ENCODE measurements around the gene SH3RF3.

Gene SH3RF3

DNA sequence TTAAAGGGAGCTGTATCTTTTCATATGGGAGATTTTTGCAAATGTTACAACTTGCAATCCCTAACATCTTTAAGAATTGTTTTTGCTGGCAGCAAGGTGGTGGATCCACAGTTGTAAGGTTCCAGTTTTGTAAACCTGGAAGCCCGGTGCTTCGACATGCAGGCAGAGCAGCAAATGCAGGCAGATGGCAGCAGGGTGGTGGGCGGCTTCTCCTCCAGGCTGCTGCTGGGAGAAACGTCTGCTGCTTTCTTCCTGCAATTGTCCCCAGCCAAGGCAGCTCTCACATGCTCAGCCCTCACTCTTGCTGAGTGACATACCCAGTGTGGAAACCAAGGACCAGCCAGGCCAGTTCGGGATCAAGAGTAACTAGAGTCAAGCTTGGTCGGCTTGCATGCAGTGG is 318.8 kb downstream of the SH3RF3 start:
- H3K36me3 ChIP-seq (ENCODE audit: control insufficient read depth, insufficient read depth, low read length): no peaks in the 10 kb centered on the region
- TF ChIP-seq, protein P1, sequence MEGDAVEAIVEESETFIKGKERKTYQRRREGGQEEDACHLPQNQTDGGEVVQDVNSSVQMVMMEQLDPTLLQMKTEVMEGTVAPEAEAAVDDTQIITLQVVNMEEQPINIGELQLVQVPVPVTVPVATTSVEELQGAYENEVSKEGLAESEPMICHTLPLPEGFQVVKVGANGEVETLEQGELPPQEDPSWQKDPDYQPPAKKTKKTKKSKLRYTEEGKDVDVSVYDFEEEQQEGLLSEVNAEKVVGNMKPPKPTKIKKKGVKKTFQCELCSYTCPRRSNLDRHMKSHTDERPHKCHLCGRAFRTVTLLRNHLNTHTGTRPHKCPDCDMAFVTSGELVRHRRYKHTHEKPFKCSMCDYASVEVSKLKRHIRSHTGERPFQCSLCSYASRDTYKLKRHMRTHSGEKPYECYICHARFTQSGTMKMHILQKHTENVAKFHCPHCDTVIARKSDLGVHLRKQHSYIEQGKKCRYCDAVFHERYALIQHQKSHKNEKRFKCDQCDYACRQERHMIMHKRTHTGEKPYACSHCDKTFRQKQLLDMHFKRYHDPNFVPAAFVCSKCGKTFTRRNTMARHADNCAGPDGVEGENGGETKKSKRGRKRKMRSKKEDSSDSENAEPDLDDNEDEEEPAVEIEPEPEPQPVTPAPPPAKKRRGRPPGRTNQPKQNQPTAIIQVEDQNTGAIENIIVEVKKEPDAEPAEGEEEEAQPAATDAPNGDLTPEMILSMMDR (IDR thresholded peaks at IDR 0.05): no peak
- no peak overlapping the region for H3K27ac ChIP-seq
- no peaks in the 10 kb centered on the region for H3K79me2 ChIP-seq
- H3K4me2 ChIP-seq (ENCODE audit: low read length): no peak overlapping the region
- H3K27me3 ChIP-seq (ENCODE audit: control insufficient read depth, insufficient read depth, low read length): no peaks in the 10 kb centered on the region
- no peaks in the 10 kb centered on the region for H3K4me1 ChIP-seq
- H2AFZ ChIP-seq: no peak overlapping the region
- H3K9me3 ChIP-seq (ENCODE audit: control insufficient read depth, low read length): no peaks in the 10 kb centered on the region
- no peak overlapping the region for H3K4me3 ChIP-seq (ENCODE audit: low read depth, low read length)
- no peak overlapping the region for H3K9ac ChIP-seq

- Histone ChIP-seq H3K27me3 (ENCODE audit: control insufficient read depth, insufficient read depth, low read length) (no peaks in the 10 kb centered on the region), H3K36me3 (ENCODE audit: control insufficient read depth, insufficient read depth, low read length) (no peaks in the 10 kb centered on the region), H3K9me3 (ENCODE audit: control insufficient read depth, low read length) (no peaks in the 10 kb centered on the region), H3K79me2 (no peaks in the 10 kb centered on the region), H3K4me1 (no peaks in the 10 kb centered on the region), H3K9ac (no peak overlapping the region), H3K4me3 (ENCODE audit: low read depth, low read length) (no peak overlapping the region), H2AFZ (no peak overlapping the region), H3K4me2 (ENCODE audit: low read length) (no peak overlapping the region), H3K27ac (no peak overlapping the region)
- TF ChIP-seq, protein P1 (IDR thresholded peaks at IDR 0.05): no peak
Observed at GRCh38 chr2:109448207-109448606, 319.2 kb downstream of the SH3RF3 start.

DNA sequence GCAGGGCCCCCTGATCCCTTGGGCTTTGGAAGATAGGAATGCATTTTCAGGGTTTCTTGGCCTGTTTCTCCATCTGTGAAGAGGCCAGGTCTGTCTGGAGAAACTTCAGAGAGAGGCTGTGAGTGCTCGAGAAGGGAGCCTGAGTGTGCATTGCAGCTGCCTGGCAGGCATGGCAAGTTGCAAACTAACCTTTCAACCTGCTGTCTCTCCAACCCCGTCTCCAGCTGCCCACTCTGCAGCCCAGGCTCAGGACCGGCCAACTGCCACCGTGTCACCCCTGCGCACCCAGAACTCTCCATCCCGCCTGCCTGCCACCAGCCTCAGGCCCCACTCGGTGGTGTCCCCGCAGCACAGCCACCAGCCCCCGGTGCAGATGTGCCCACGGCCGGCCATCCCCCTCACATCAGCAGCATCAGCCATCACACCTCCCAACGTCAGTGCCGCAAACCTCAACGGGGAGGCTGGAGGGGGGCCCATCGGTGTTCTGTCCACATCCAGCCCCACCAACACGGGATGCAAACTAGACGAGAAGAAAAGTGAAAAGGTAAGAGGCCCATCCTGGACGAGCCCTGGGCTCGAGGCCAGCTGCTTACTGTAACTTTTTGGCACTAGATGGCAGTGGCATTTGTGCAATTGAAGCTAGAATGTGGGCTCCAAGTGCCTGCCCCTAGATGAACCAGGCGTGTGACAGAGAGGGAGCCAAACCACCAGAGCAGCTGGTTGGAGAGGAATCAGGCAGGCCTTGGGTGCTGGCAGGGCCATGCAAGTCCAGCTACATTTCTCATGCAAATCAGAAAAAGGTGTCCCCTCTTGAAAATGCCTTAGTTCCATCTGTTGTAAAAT is 320.2 kb downstream of the SH3RF3 start:
- no peak overlapping the region for H3K4me3 ChIP-seq (ENCODE audit: low read depth, low read length)

DNA sequence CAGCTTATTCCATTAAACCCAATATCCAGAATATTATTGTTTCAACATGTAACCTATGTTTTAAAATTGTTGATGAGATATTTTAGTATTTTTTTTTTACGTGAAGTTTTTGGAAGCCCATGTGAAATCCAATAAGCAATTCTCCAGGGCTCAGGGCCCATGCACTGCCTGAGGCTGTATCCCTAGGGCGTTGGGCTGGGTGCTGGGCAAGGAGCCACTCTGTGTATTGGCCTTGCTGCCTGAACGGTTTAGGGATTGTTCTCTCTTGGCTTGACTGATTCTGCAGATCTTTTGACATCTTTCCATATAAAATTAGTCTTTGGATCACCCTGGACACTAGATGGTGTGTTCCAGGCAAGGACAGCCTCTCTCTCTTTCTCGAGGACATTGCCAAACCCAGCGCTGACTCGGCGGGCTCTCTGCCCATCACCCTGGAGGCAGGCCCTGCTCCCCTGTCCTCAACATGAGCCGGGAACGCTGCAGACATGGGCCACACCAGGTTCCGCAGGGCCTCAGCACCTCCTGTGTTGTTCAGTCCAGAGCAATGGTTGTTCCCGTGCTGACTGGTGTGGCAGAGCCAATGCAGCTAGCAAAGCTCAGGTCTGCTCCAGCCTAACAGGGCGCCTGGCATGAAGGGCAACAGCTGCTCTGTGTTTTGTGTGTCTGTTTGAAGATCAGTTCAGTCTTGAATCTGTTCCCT is 321.7 kb downstream of the SH3RF3 start:
- Histone ChIP-seq H3K79me2 (no peaks in the 10 kb centered on the region), H3K4me1 (no peaks in the 10 kb centered on the region), H3K36me3 (ENCODE audit: control insufficient read depth, insufficient read depth, low read length) (no peaks in the 10 kb centered on the region), H2AFZ (no peak overlapping the region), H3K9ac (no peak overlapping the region), H3K27me3 (ENCODE audit: control insufficient read depth, insufficient read depth, low read length) (no peaks in the 10 kb centered on the region), H3K4me3 (ENCODE audit: low read depth, low read length) (no peak overlapping the region), H3K9me3 (ENCODE audit: control insufficient read depth, low read length) (no peaks in the 10 kb centered on the region), H3K27ac (no peak overlapping the region), H3K4me2 (ENCODE audit: low read length) (no peak overlapping the region)
- TF ChIP-seq, protein P1 (IDR thresholded peaks at IDR 0.05): no peak

More for the DNA sequence above, 320.2 kb downstream of the SH3RF3 start:
- TF ChIP-seq, protein P1 (IDR thresholded peaks at IDR 0.05): peak; percentile 51
- Histone ChIP-seq H2AFZ (no peak overlapping the region), H3K36me3 (ENCODE audit: control insufficient read depth, insufficient read depth, low read length) (no peaks in the 10 kb centered on the region), H3K9me3 (ENCODE audit: control insufficient read depth, low read length) (no peaks in the 10 kb centered on the region), H3K79me2 (no peaks in the 10 kb centered on the region), H3K27ac (no peak overlapping the region), H3K9ac (no peak overlapping the region), H3K4me2 (ENCODE audit: low read length) (no peak overlapping the region), H3K4me1 (no peaks in the 10 kb centered on the region), H3K27me3 (ENCODE audit: control insufficient read depth, insufficient read depth, low read length) (no peaks in the 10 kb centered on the region)
